ENCODE results near the gene FBXO39. TPM values are rescaled to one million over a fixed set of nuclear protein-coding genes. Genes with fewer than 3 reads are reported as not detected.

Gene FBXO39
- total and polyA plus RNA-seq, 9 of the 15 experiments (the other 6 are each of a cell fraction or from before 2014, with no cell fraction given), result not detected

GRCh38 chr17:6772016-6772415, 4.0 kb upstream of the FBXO39 start:
- no peaks in the 10 kb centered on the region for H3K36me3 ChIP-seq (ENCODE audit: control insufficient read depth, insufficient read depth, low read length)
- H3K27me3 ChIP-seq (ENCODE audit: control insufficient read depth in 2 of 2, insufficient read depth in 2 of 2, low read length in 2 of 2), result peaks cover 3 to 13% of the 10 kb centered on the region in 2 experiments; a peak in 4 of 5 replicates
- POLR2A ChIA-PET, result no interaction called here
- H3K4me2 ChIP-seq (ENCODE audit: insufficient read depth, low read length), result no peak overlapping the region
- no peak for ATAC-seq
- FAIRE-seq, result no peak
- no peak overlapping the region for H3K9ac ChIP-seq (ENCODE audit: insufficient read depth in 1 of 2, low read depth in 2 of 2, low read length in 2 of 2)
- H3K27ac ChIP-seq (ENCODE audit: extremely low read depth, low read depth, low read length), result no peak overlapping the region
- BruUV-seq (replicated peaks), result no TSS peak
- H3K9me1 ChIP-seq (ENCODE audit: control insufficient read depth, insufficient read depth, low read length), result no peaks in the 10 kb centered on the region
- no peak overlapping the region for H3K4me3 ChIP-seq
- in situ Hi-C loops (cut with MboI) (no loop called here), intact Hi-C loops (cut with micrococcal nuclease) (no loop called here)
- H3K9me3 ChIP-seq (replicated peaks; ENCODE audit: control insufficient read depth, insufficient read depth, low read depth, low read length), result 0 out of 2 replicates have a peak, but pooled peaks cover 2% of the 10 kb centered on the region
- H3K4me1 ChIP-seq (replicated peaks in 1 of 2; ENCODE audit: control insufficient read depth in 2 of 2, insufficient read depth in 2 of 2, low read length in 2 of 2), result peaks cover 0 to 6% of the 10 kb centered on the region in 2 experiments; a peak in 1 of 5 replicates
- whole genome bisulfite sequencing (ENCODE audit: insufficient coverage, low coverage, missing lambda C conversion rate), result 0% methylated on average over 1 of the region's 1 CpG
- H3K79me2 ChIP-seq (ENCODE audit: control insufficient read depth, insufficient read depth, low read length), result no peaks in the 10 kb centered on the region
- DNase-seq (ENCODE audit: extremely low read depth in 1 of 4, low spot score in 3 of 4), result no peak
- no peak overlapping the region for H2AFZ ChIP-seq (ENCODE audit: low read depth, low read length)
- H4K20me1 ChIP-seq (replicated peaks; ENCODE audit: control insufficient read depth, insufficient read depth, low read length), result no peaks in the 10 kb centered on the region
- CTCF ChIA-PET (ENCODE audit: low intra/inter-chr PET ratio), result no interaction called here
- TF ChIP-seq, protein P1, sequence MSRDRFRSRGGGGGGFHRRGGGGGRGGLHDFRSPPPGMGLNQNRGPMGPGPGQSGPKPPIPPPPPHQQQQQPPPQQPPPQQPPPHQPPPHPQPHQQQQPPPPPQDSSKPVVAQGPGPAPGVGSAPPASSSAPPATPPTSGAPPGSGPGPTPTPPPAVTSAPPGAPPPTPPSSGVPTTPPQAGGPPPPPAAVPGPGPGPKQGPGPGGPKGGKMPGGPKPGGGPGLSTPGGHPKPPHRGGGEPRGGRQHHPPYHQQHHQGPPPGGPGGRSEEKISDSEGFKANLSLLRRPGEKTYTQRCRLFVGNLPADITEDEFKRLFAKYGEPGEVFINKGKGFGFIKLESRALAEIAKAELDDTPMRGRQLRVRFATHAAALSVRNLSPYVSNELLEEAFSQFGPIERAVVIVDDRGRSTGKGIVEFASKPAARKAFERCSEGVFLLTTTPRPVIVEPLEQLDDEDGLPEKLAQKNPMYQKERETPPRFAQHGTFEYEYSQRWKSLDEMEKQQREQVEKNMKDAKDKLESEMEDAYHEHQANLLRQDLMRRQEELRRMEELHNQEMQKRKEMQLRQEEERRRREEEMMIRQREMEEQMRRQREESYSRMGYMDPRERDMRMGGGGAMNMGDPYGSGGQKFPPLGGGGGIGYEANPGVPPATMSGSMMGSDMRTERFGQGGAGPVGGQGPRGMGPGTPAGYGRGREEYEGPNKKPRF (IDR thresholded peaks at IDR 0.05; ENCODE audit: low read depth, low read length), result no peak
- TF ChIP-seq PHF20 (IDR thresholded peaks at IDR 0.05; ENCODE audit: partially characterized antibody) (no peak), PRMT5 (CRISPR knock-in tag; IDR thresholded peaks at IDR 0.05) (no peak), ZNF444 (CRISPR knock-in tag; IDR thresholded peaks at IDR 0.05) (no peak), EGR1 (conservative IDR thresholded peaks at IDR 0.05) (no peak), FOXJ2 (tag; IDR thresholded peaks at IDR 0.05) (no peak), MBD1 (CRISPR knock-in tag; IDR thresholded peaks at IDR 0.05) (no peak), ZNF696 (CRISPR knock-in tag; conservative IDR thresholded peaks at IDR 0.05) (no peak), ZZZ3 (IDR thresholded peaks at IDR 0.05) (no peak), TSC22D4 (tag; IDR thresholded peaks at IDR 0.05) (no peak), BHLHE40 (IDR thresholded peaks at IDR 0.05; ENCODE audit: low read length) (no peak), ZNF224 (CRISPR knock-in tag; IDR thresholded peaks at IDR 0.05) (no peak), CTCF (IDR thresholded peaks at IDR 0.05 in 2 of 3, conservative IDR thresholded peaks at IDR 0.05 in 1 of 3; ENCODE audit: insufficient read depth in 2 of 3, low read depth in 1 of 3, low read length in 3 of 3) (no peak), RFX5 (IDR thresholded peaks at IDR 0.05; ENCODE audit: low read depth, low read length) (no peak), EP400 (IDR thresholded peaks at IDR 0.05) (no peak), RAD21 (CRISPR knock-in tag; conservative IDR thresholded peaks at IDR 0.05 in 1 of 2, IDR thresholded peaks at IDR 0.05 in 1 of 2) (no peak), PURB (CRISPR knock-in tag; IDR thresholded peaks at IDR 0.05; ENCODE audit: low read depth) (no peak)
- TF ChIP-seq, protein P2, sequence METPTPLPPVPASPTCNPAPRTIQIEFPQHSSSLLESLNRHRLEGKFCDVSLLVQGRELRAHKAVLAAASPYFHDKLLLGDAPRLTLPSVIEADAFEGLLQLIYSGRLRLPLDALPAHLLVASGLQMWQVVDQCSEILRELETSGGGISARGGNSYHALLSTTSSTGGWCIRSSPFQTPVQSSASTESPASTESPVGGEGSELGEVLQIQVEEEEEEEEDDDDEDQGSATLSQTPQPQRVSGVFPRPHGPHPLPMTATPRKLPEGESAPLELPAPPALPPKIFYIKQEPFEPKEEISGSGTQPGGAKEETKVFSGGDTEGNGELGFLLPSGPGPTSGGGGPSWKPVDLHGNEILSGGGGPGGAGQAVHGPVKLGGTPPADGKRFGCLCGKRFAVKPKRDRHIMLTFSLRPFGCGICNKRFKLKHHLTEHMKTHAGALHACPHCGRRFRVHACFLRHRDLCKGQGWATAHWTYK (CRISPR knock-in tag; IDR thresholded peaks at IDR 0.05), result no peak
